CD14-positive monocyte (primary cell): ENCODE results near the gene RPS15. TPM values are rescaled to one million over a fixed set of nuclear protein-coding genes. Genes with fewer than 3 reads are reported as not detected.

ENCODE experiments used
- DNase-seq, 3 donors: peaks; one replicate each; pipeline ENCODE4 v3.0.0-alpha.2; 2011 to 2022
- H2AFZ ChIP-seq: 2 replicates; pipeline ENCODE4 v1.6.0; 2012; ENCODE audit warnings: mild to moderate bottlenecking, low read depth, low read length, inconsistent platforms; ENCODE audit not compliant: insufficient read depth, poor library complexity, severe bottlenecking
- H3K27ac ChIP-seq, 2 donors: 1 replicate in 1 of 2; 2 replicates in 1 of 2; pipeline ENCODE4 v1.5.1; 2012 to 2013; ENCODE audit warnings: low read length in 2 of 2, control low read depth in 1 of 2, inconsistent platforms in 1 of 2, low read depth in 1 of 2, mild to moderate bottlenecking in 1 of 2
- H3K27me3 ChIP-seq, 2 donors: one replicate each; pipeline versions ENCODE4 v1.6.0 to v1.6.1; 2011 to 2013; ENCODE audit warnings: low read length in 2 of 2; ENCODE audit not compliant: control insufficient read depth in 2 of 2, insufficient read depth in 2 of 2
- H3K36me3 ChIP-seq, 2 donors: replicated peaks in 1 of 2; 1 replicate in 1 of 2; 2 replicates in 1 of 2; pipeline versions ENCODE4 v1.5.1 to v1.6.1; 2012 to 2013; ENCODE audit warnings: low read length in 2 of 2, control low read depth in 1 of 2, inconsistent platforms in 1 of 2, mild to moderate bottlenecking in 1 of 2; ENCODE audit not compliant: insufficient read depth in 2 of 2, control insufficient read depth in 1 of 2
- H3K4me1 ChIP-seq, 2 donors: 1 replicate in 1 of 2; 2 replicates in 1 of 2; pipeline versions ENCODE4 v1.5.1 to v1.6.1; 2012 to 2013; ENCODE audit warnings: low read length in 2 of 2, control low read depth in 1 of 2, inconsistent platforms in 1 of 2, mild to moderate bottlenecking in 1 of 2, moderate library complexity in 1 of 2; ENCODE audit not compliant: insufficient read depth in 2 of 2, control insufficient read depth in 1 of 2
- H3K4me2 ChIP-seq: replicated peaks from 2 replicates; pipeline ENCODE3; 2012; ENCODE audit warnings: low read length, moderate library complexity, mild to moderate bottlenecking; ENCODE audit not compliant: poor library complexity, severe bottlenecking; ENCODE audit errors: extremely low read depth
- H3K4me3 ChIP-seq, 3 experiments: fragments of 200-600 bp in 1 of 3; sonication (generic) in 1 of 3; replicated peaks in 1 of 3; 1 replicate in 2 of 3; 2 replicates in 1 of 3; pipeline ENCODE4 v1.5.1; 2011 to 2013; ENCODE audit warnings: low read length in 3 of 3, mild to moderate bottlenecking in 3 of 3, control low read depth in 2 of 3, low read depth in 2 of 3, inconsistent platforms in 1 of 3, moderate library complexity in 1 of 3
- H3K79me2 ChIP-seq: 2 replicates; pipeline ENCODE4 v1.6.0; 2012; ENCODE audit warnings: mild to moderate bottlenecking, control low read depth, inconsistent platforms, low read length, moderate library complexity; ENCODE audit not compliant: insufficient read depth
- H3K9ac ChIP-seq: 2 replicates; pipeline ENCODE4 v1.6.0; 2017; ENCODE audit warnings: low read length, mild to moderate bottlenecking; ENCODE audit not compliant: insufficient read depth, poor library complexity, severe bottlenecking
- H3K9me3 ChIP-seq, 2 donors: replicated peaks in 1 of 2; 1 replicate in 1 of 2; 2 replicates in 1 of 2; pipeline versions ENCODE4 v1.5.1 to v1.6.1; 2012 to 2013; ENCODE audit warnings: low read length in 2 of 2, control low read depth in 1 of 2; ENCODE audit not compliant: control insufficient read depth in 1 of 2, insufficient read depth in 1 of 2
- H4K20me1 ChIP-seq: 2 replicates; pipeline ENCODE4 v1.6.0; 2012; ENCODE audit warnings: mild to moderate bottlenecking, low read length, control low read depth, moderate library complexity; ENCODE audit not compliant: insufficient read depth
- H3K27ac Mint-ChIP-seq, 7 donors: one replicate each; pipeline ENCODE4 v1.8.0; 2020; ENCODE audit warnings: mild to moderate bottlenecking in 7 of 7, mixed read lengths in 7 of 7, moderate library complexity in 6 of 7, inconsistent platforms in 2 of 7
- H3K27me3 Mint-ChIP-seq, 3 donors: one replicate each; pipeline ENCODE4 v1.8.0; 2021 to 2022; ENCODE audit warnings: low read depth in 3 of 3, mild to moderate bottlenecking in 3 of 3, mixed read lengths in 3 of 3, moderate library complexity in 3 of 3, inconsistent platforms in 1 of 3
- H3K36me3 Mint-ChIP-seq, 2 donors: one replicate each; pipeline ENCODE4 v1.8.0; 2020; ENCODE audit warnings: mixed read lengths in 2 of 2, inconsistent platforms in 1 of 2, mild to moderate bottlenecking in 1 of 2
- H3K4me1 Mint-ChIP-seq: one replicate; pipeline ENCODE4 v1.8.0; 2020; ENCODE audit warnings: mild to moderate bottlenecking, mixed read lengths
- H3K4me3 Mint-ChIP-seq, 2 donors: one replicate each; pipeline ENCODE4 v1.8.0; 2020; ENCODE audit warnings: mild to moderate bottlenecking in 2 of 2, mixed read lengths in 2 of 2, moderate library complexity in 1 of 2
- H3K9me3 Mint-ChIP-seq, 7 donors: one replicate each; pipeline ENCODE4 v1.8.0; 2020 to 2022; ENCODE audit warnings: mixed read lengths in 7 of 7, mild to moderate bottlenecking in 6 of 7, moderate library complexity in 6 of 7, inconsistent platforms in 2 of 7
- CTCF ChIP-seq: fragments of 200-600 bp; IDR thresholded peaks from one replicate; pipeline ENCODE4 v1.8.0; 2022; ENCODE audit warnings: antibody characterized with exemption, mild to moderate bottlenecking
- WGBS: methylation state at CpG from one replicate; pipeline ENCODE4 v1.1.5; 2013; ENCODE audit warnings: missing lambda C conversion rate; ENCODE audit not compliant: insufficient coverage; 5-methylcytosine and 5-hydroxymethylcytosine counted together
- intact Hi-C, 2 donors: fragments of 100-400 bp; cut with micrococcal nuclease; formaldehyde crosslinking; loops; one replicate each; pipeline versions ENCODE4 v1.15.0 to v1.15.1; 2023
- polyA plus RNA-seq, 3 donors: library from polyadenylated mRNA; depleted of rRNA in 1 of 3; unstranded in 2 of 3; stranded (reverse) in 1 of 3; fragments of 300-500 nt in 2 of 3; fragments of >200 nt in 1 of 3; fragmentation: Illumina TruSeq in 2 of 3; gene quantifications; 1 replicate in 2 of 3; 2 replicates in 1 of 3; pipeline ENCODE4 v1.2.3, GENCODE V29; 2012 to 2021

RPS15 gene
- polyA plus RNA-seq, 3 donors, result 1,318 to 3,451 (median 1,526) TPM

GRCh38 chr19:1401889-1402217 is 36.3 kb upstream of the RPS15 start:
- Histone ChIP-seq H3K4me2 (peak overlapping the region; percentile 92), H3K79me2 (no peaks in the 10 kb centered on the region), H3K27ac (no peak overlapping the region), H4K20me1 (no peaks in the 10 kb centered on the region), H3K27me3 (peaks cover 4 to 32% of the 10 kb centered on the region in 2 donors), H3K9me3 (no peaks in the 10 kb centered on the region), H3K9ac (peak overlapping the region; percentile 59), H3K4me1 (peaks cover 30 to 43% of the 10 kb centered on the region in 2 donors), H3K4me3 (peak overlapping the region in 1 of 3 experiments; percentile 74), H3K36me3 (no peaks in the 10 kb centered on the region), H2AFZ (peak overlapping the region; percentile 73)
- intact Hi-C loops, result no loop called here
- 40% methylated on average over 1 of the region's 11 CpGs for WGBS
- DNase-seq, result no peak
- Mint-ChIP-seq H3K36me3 (peaks cover 0 to 3% of the 10 kb centered on the region in 2 donors), H3K27ac (no peak overlapping the region), H3K27me3 (peaks cover 21 to 41% (median 31%) of the 10 kb centered on the region in 3 donors), H3K4me1 (peaks cover 32% of the 10 kb centered on the region), H3K4me3 (peak overlapping the region; percentile 60 to 79), H3K9me3 (peaks cover 0 to 3% (median 1%) of the 10 kb centered on the region in 7 donors)
- no peak for TF ChIP-seq CTCF

GRCh38 chr19:1402411-1403070 is 35.7 kb upstream of the RPS15 start:
- Mint-ChIP-seq H3K36me3 (peaks cover 0 to 3% of the 10 kb centered on the region in 2 donors), H3K4me3 (peak overlapping the region in 1 of 2 donors; percentile 79), H3K27me3 (peaks cover 21 to 41% (median 31%) of the 10 kb centered on the region in 3 donors), H3K9me3 (peaks cover 0 to 3% (median 1%) of the 10 kb centered on the region in 7 donors), H3K4me1 (peaks cover 32% of the 10 kb centered on the region), H3K27ac (no peak overlapping the region)
- H3K4me3 ChIP-seq, result peak overlapping the region in 1 of 3 experiments; percentile 25
- no peak for DNase-seq
- H3K9me3 ChIP-seq, result no peaks in the 10 kb centered on the region
- no peak for TF ChIP-seq CTCF
- H3K9ac ChIP-seq, result no peak overlapping the region
- peaks cover 31 to 45% of the 10 kb centered on the region in 2 donors for H3K4me1 ChIP-seq
- H4K20me1 ChIP-seq, result no peaks in the 10 kb centered on the region
- H3K27ac ChIP-seq, result no peak overlapping the region
- intact Hi-C loops, result no loop called here
- peaks cover 4 to 32% of the 10 kb centered on the region in 2 donors for H3K27me3 ChIP-seq
- 2% methylated on average over 24 of the region's 25 CpGs for WGBS
- H2AFZ ChIP-seq, result peak overlapping the region; percentile 46
- H3K36me3 ChIP-seq, result no peaks in the 10 kb centered on the region
- H3K79me2 ChIP-seq, result no peaks in the 10 kb centered on the region
- peak overlapping the region; percentile 92 for H3K4me2 ChIP-seq
